NCI-H2029 treated with DMSO at 0.1 percent for 48 hours (cell line): Measurements from ENCODE around the gene PCP4.
A peak's percentile ranks its signal among the peaks of the same experiment; 100 is the strongest.
"Not testable (repeated sequence)": the region's sequence is repeated elsewhere in the genome, so short reads cannot be mapped to it uniquely, and the experiment has no call there.

Experiments used
- DNase-seq: peaks from one replicate; lab custom pipeline; 2025; lab: John Stamatoyannopoulos, UW

The PCP4 gene

GRCh38 chr21:39866093-39866492 is 1.1 kb upstream of the PCP4 start:
- DNase-seq = no peak

GRCh38 chr21:39869141-39869818 is 2.0 kb downstream of the PCP4 start:
- DNase-seq = no peak

GRCh38 chr21:39873687-39874086 is 6.4 kb downstream of the PCP4 start:
- no peak for DNase-seq

- no peak for DNase-seq
Measured at GRCh38 chr21:39874206-39874605, 7.0 kb downstream of the PCP4 start.

- DNase-seq = no peak
Measured at GRCh38 chr21:39874759-39875158, 7.5 kb downstream of the PCP4 start.

GRCh38 chr21:39881661-39882060 is 14.4 kb downstream of the PCP4 start:
- no peak for DNase-seq

- DNase-seq = no peak
Measured at GRCh38 chr21:39882151-39882838, 15.1 kb downstream of the PCP4 start.

- DNase-seq = no peak
Measured at GRCh38 chr21:39882839-39883195, 15.6 kb downstream of the PCP4 start.

- peak; percentile 30 for DNase-seq
Measured at GRCh38 chr21:39885119-39885848, 18.0 kb downstream of the PCP4 start.

- no peak for DNase-seq
Measured at GRCh38 chr21:39888848-39889247, 21.6 kb downstream of the PCP4 start.

- DNase-seq = no peak
Measured at GRCh38 chr21:39891111-39891510, 23.9 kb downstream of the PCP4 start.

- not testable (repeated sequence) for DNase-seq
Measured at GRCh38 chr21:39891863-39892262, 24.6 kb downstream of the PCP4 start.

GRCh38 chr21:39900491-39900890 is 33.3 kb downstream of the PCP4 start:
- no peak for DNase-seq

GRCh38 chr21:39900911-39901310 is 33.7 kb downstream of the PCP4 start:
- no peak for DNase-seq

GRCh38 chr21:39902986-39903385 is 35.7 kb downstream of the PCP4 start:
- no peak for DNase-seq

GRCh38 chr21:39904457-39904856 is 37.2 kb downstream of the PCP4 start:
- DNase-seq = no peak

- no peak for DNase-seq
Measured at GRCh38 chr21:39908265-39908923, 41.2 kb downstream of the PCP4 start.

GRCh38 chr21:39911286-39912199 is 44.3 kb downstream of the PCP4 start:
- DNase-seq = peak; percentile 56

GRCh38 chr21:39913706-39914305 is 46.6 kb downstream of the PCP4 start:
- DNase-seq = no peak

- no peak for DNase-seq
Measured at GRCh38 chr21:39915881-39916280, 48.6 kb downstream of the PCP4 start.

GRCh38 chr21:39918558-39918957 is 51.3 kb downstream of the PCP4 start:
- DNase-seq = no peak
